Heart left ventricle (tissue), 16 donors: ENCODE results near the gene RAB3GAP2. TPM values are rescaled to one million over a fixed set of nuclear protein-coding genes. Genes with fewer than 3 reads are reported as not detected.

Experiments
- ATAC-seq, 4 donors: fragments of 200-7000 bp; cut with Tn5 transposase; one replicate each; pipeline ENCODE4 v1.9.1; 2020 to 2022; ENCODE audit warnings: moderate library complexity in 4 of 4, mild to moderate bottlenecking in 3 of 4, moderate number of reproducible peaks in 1 of 4
- DNase-seq, 5 donors: peaks; one replicate each; pipeline ENCODE4 v3.0.0-alpha.2; 2020
- H3K27ac ChIP-seq, 12 donors: fragments of 200-600 bp; sonication (generic) in 4 of 12; one replicate each; pipeline versions ENCODE4 v1.5.0 to v1.8.0; 2016 to 2022; ENCODE audit warnings: mild to moderate bottlenecking in 2 of 12
- H3K27me3 ChIP-seq, 9 donors: fragments of 200-600 bp; sonication (generic) in 2 of 9; one replicate each; pipeline versions ENCODE4 v1.5.1 to v1.8.0; 2016 to 2022; ENCODE audit warnings: mild to moderate bottlenecking in 3 of 9
- H3K36me3 ChIP-seq, 9 donors: fragments of 200-600 bp; sonication (generic) in 2 of 9; one replicate each; pipeline versions ENCODE4 v1.5.0 to v1.8.0; 2018 to 2022; ENCODE audit warnings: mild to moderate bottlenecking in 2 of 9
- H3K4me1 ChIP-seq, 12 donors: fragments of 200-600 bp; sonication (generic) in 4 of 12; one replicate each; pipeline versions ENCODE4 v1.5.0 to v1.8.0; 2016 to 2022; ENCODE audit warnings: mild to moderate bottlenecking in 3 of 12
- H3K4me3 ChIP-seq, 12 donors: fragments of 200-600 bp; sonication (generic) in 4 of 12; one replicate each; pipeline versions ENCODE4 v1.5.0 to v1.8.0; 2017 to 2022; ENCODE audit warnings: mild to moderate bottlenecking in 9 of 12, moderate library complexity in 4 of 12
- H3K9me3 ChIP-seq, 12 donors: fragments of 200-600 bp; sonication (generic) in 4 of 12; one replicate each; pipeline versions ENCODE4 v1.5.0 to v1.8.0; 2016 to 2022; ENCODE audit warnings: mild to moderate bottlenecking in 1 of 12
- CTCF ChIP-seq, 12 donors: fragments of 200-600 bp; sonication (generic) in 4 of 12; IDR thresholded peaks; one replicate each; pipeline versions ENCODE4 v1.5.0 to v1.8.0; 2018 to 2022; ENCODE audit warnings: antibody characterized with exemption in 12 of 12, mild to moderate bottlenecking in 5 of 12
- POLR2A ChIP-seq, 2 donors: fragments of 450-650 bp; IDR thresholded peaks; one replicate each; pipeline ENCODE4 v1.6.1; 2017; ENCODE audit warnings: antibody characterized with exemption in 2 of 2, mild to moderate bottlenecking in 2 of 2, moderate library complexity in 2 of 2
- WGBS, 4 donors: extraction: QIAGEN DNeasy Blood & Tissue Kit in 2 of 4; methylation state at CpG; one replicate each; pipeline versions ENCODE4 v1.1.5 to v1.1.7; 2013 to 2018; 5-methylcytosine and 5-hydroxymethylcytosine counted together
- intact Hi-C, 10 donors: fragments of 100-400 bp; cut with DNase I; formaldehyde crosslinking; loops; one replicate each; pipeline versions ENCODE4 v1.11.1 to v1.14.2; 2022
- polyA plus RNA-seq, 2 donors: library from polyadenylated mRNA; stranded (reverse); fragments of 200-250 nt; gene quantifications; one replicate each; pipeline ENCODE4 v1.2.3, GENCODE V29; 2013
- total RNA-seq, 9 donors: library from RNA; depleted of rRNA in 2 of 9; stranded (reverse); fragments of >200 nt in 2 of 9; fragmentation: NEBNext Ultra II Directional in 3 of 9; extraction: Animal tissue kit (Norgen Biotek cat#: 25700) in 3 of 9; gene quantifications; one replicate each; pipeline versions ENCODE4 v1.1.0 to v1.2.4, GENCODE V29; 2016 to 2023
- donor health status: ischemic (EF 13 %, LVEDD 7.1; RV severe dilation, severe dysfunction).
- donor health status: healthy with polysubstance abuse.
- donor health status: DM: no; HTN: yes; CAD: no.
- donor health status: DM: no; HTN: no; CAD: no.
- donor health status: ischemic (EF 25% LVEDD 6.9; RV normal size, moderate dysfunction).
- donor health status: ischemic (EF 25% LVEDD 5.7; RV mildly dilated, moderate dysfunction).
- donor health status: healthy.
- donor health status: DM: yes; HTN: yes; CAD: no.
- donor health status: ischemic (EF 35%, LVEDD 5.7; RV mildly dilated, moderate dysfunction).
- donor health status: nonischemic (EF 11% LVEDD 7.7; RV severe dilation, severe dysfunction).
- donor health status: DM: yes; HTN: yes; CAD: no.
- donor health status: PGD.
- donor health status: ischemic (EF 29% LVEDD 5.4; RV normal size, mild dysfunction).
- donor health status: nonischemic (EF 23%, LVEDD 6.1; RV moderate dilation, normal function).

Gene RAB3GAP2
- total and polyA plus RNA-seq, 11 donors = 6.5 to 39.3 (median 24.7) TPM

DNA sequence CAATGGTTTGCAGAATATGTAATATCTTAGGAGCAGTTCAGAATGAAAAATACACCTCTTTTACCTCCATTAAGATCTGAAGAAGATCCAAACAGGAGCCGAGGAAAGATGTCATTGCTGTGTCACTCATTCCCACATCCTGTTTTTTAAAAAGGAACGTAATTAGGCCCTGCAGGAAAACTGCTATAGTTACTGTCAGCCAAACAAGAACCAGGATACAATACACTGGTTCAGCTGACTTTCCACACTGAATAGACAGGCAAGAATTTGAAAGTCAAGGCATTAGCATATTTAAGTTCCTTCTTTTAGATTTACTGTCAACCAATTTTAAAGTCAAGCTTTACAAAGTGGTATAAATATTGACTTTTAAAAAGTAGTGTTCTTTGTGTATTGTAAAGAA is 114.5 kb downstream of the RAB3GAP2 start:
- WGBS, 4 donors = 51 to 70% (median 54%) methylated on average over 2 of the region's 2 CpGs

DNA sequence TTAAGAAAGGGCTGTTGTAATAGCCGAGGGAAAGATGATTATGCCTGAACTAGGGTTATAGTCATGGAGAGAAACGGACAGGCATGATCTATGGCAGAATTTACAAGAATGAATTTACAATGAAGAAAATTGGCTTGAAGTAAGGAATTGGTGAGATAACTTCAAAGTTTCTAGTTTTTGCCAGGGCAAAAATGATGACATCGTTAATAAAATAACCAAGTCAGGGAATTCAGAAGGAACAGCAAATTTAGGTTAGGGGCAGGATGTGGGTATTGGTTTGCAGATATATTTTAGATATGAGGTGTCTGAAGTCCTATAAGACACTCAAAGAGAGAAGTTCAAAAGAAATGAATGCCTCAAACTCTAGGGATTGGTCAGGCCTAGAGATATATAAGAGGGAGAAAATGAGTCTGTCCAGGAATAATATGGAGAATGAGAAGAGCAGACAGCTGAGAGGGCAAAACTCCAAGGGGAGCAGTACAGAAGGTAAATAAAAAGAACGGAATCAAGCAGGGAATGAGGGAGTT is 115.6 kb downstream of the RAB3GAP2 start:
- intact Hi-C loops = no loop called here
- no peak for ATAC-seq
- H3K27me3 ChIP-seq = no peaks in the 10 kb centered on the region
- H3K4me3 ChIP-seq = no peak overlapping the region
- no peak for DNase-seq
- H3K9me3 ChIP-seq = no peaks in the 10 kb centered on the region
- no peak overlapping the region for H3K27ac ChIP-seq
- no peak for TF ChIP-seq CTCF (IDR thresholded peaks at IDR 0.05)
- TF ChIP-seq POLR2A (IDR thresholded peaks at IDR 0.05) = no peak
- 96 to 98% (median 97%) methylated on average over 4 of the region's 4 CpGs for WGBS, 4 donors
- peaks cover 0 to 8% (median 3%) of the 10 kb centered on the region in 12 donors for H3K4me1 ChIP-seq
- H3K36me3 ChIP-seq = peaks cover 0 to 96% (median 85%) of the 10 kb centered on the region in 9 donors

More for the DNA sequence above, 114.5 kb downstream of the RAB3GAP2 start:
- Histone ChIP-seq H3K36me3 (peaks cover 0 to 97% (median 88%) of the 10 kb centered on the region in 9 donors), H3K27ac (peak overlapping the region in 2 of 12 donors; percentile 18 to 33), H3K4me1 (peaks cover 0 to 4% (median 0%) of the 10 kb centered on the region in 12 donors), H3K4me3 (no peak overlapping the region), H3K27me3 (no peaks in the 10 kb centered on the region), H3K9me3 (no peaks in the 10 kb centered on the region)
- ATAC-seq (peak in 1 of 4 donors; percentile 47), DNase-seq (no peak)
- no peak for TF ChIP-seq POLR2A (IDR thresholded peaks at IDR 0.05)
- no peak for TF ChIP-seq CTCF (IDR thresholded peaks at IDR 0.05)
- intact Hi-C loops = no loop called here

DNA sequence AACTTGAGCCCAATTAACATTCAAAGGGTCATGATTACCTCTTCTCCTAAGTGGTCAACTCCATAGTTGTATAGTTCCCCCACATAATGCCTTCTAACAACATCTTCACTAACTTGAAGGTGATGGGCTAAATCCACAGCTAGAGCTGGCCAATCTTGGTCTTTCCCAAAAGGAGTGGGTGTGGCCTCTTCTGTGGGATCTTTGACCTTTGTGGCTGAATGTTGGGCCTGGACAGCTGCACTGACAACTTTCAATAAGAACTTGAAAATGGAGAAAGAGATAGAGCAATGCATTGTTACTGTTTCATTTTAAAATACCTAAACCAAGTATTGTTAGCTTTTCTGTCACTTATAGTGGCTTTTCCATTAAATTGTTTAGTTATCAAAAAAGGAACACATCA is 119.1 kb downstream of the RAB3GAP2 start:
- no peak for TF ChIP-seq POLR2A (IDR thresholded peaks at IDR 0.05)
- TF ChIP-seq CTCF (IDR thresholded peaks at IDR 0.05) = no peak
- H3K9me3 ChIP-seq = no peaks in the 10 kb centered on the region
- no peak for DNase-seq
- H3K36me3 ChIP-seq = peaks cover 0 to 96% (median 72%) of the 10 kb centered on the region in 9 donors
- H3K27ac ChIP-seq = no peak overlapping the region
- intact Hi-C loops = no loop called here
- peaks cover 0 to 25% (median 15%) of the 10 kb centered on the region in 12 donors for H3K4me1 ChIP-seq
- H3K4me3 ChIP-seq = no peak overlapping the region
- H3K27me3 ChIP-seq = no peaks in the 10 kb centered on the region
- ATAC-seq = no peak

DNA sequence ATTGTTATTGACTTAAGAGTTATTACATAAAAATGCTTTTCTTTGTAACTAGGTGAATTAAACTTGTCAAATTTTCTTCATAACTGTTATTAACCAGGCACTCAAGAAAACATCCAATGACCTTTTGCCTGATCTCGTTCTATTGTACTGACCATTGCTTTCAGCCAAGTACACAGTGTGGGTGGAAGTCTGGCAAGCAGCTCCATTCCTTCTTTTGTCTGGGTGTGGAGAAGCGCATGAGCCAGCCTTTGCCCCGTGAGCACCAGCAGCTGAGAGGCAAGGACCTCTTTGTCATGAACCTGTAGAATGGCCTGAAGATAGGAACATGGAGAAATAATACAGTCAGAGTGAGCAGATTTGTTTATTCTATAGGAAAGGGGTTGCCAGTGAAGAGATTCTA is 120.8 kb downstream of the RAB3GAP2 start:
- no peaks in the 10 kb centered on the region for H3K9me3 ChIP-seq
- peak overlapping the region in 10 of 12 donors; percentile 4 to 48 (median 20) for H3K27ac ChIP-seq
- DNase-seq (peak in 4 of 5 donors; percentile 49 to 71 (median 56)), ATAC-seq (peak; percentile 71 to 95 (median 92))
- intact Hi-C loops = no loop called here
- TF ChIP-seq POLR2A (IDR thresholded peaks at IDR 0.05) (no peak), CTCF (IDR thresholded peaks at IDR 0.05) (no peak)
- peaks cover 0 to 95% (median 71%) of the 10 kb centered on the region in 9 donors for H3K36me3 ChIP-seq
- no peak overlapping the region for H3K4me3 ChIP-seq
- H3K4me1 ChIP-seq = peaks cover 0 to 25% (median 15%) of the 10 kb centered on the region in 12 donors
- WGBS, 4 donors = 16 to 40% (median 21%) methylated on average over 3 of the region's 3 CpGs
- H3K27me3 ChIP-seq = no peaks in the 10 kb centered on the region
